Neural cell (in vitro differentiated cells): ENCODE measurements around the gene TIMM23. TPM values are rescaled to one million over a fixed set of nuclear protein-coding genes. Genes with fewer than 3 reads are reported as not detected.

ENCODE experiments used
- H2AFZ ChIP-seq: fragments of 200-600, 300-800 bp; sonication (generic), shearing (Covaris generic); 2 replicates; pipeline ENCODE4 v1.6.0; 2014; ENCODE audit warnings: low read depth, mild to moderate bottlenecking, antibody characterized with exemption, low read length, moderate library complexity
- H3F3A ChIP-seq: fragments of 200-600 bp; shearing (Covaris generic); 2 replicates; pipeline ENCODE4 v1.6.1; 2016; ENCODE audit warnings: mild to moderate bottlenecking, moderate library complexity, mixed read lengths, antibody characterized with exemption, low read length; ENCODE audit not compliant: insufficient read depth, poor library complexity, severe bottlenecking
- H3K27ac ChIP-seq: fragments of 200-600, 300-800 bp; sonication (generic), shearing (Covaris generic); 2 replicates; pipeline ENCODE4 v1.5.1; 2014; ENCODE audit warnings: mild to moderate bottlenecking, low read length, moderate library complexity
- H3K27me3 ChIP-seq: fragments of 300-800, 200-600 bp; sonication (generic), shearing (Covaris generic); 2 replicates; pipeline ENCODE4 v1.6.0; 2014; ENCODE audit warnings: mild to moderate bottlenecking, low read depth, low read length, moderate library complexity; ENCODE audit not compliant: insufficient read depth
- H3K36me3 ChIP-seq: fragments of 300-800, 200-600 bp; sonication (generic), shearing (Covaris generic); 2 replicates; pipeline ENCODE4 v1.5.1; 2014; ENCODE audit warnings: mild to moderate bottlenecking, antibody characterized with exemption, low read length, moderate library complexity; ENCODE audit not compliant: insufficient read depth
- H3K4me2 ChIP-seq: fragments of 300-800, 200-600 bp; sonication (generic), shearing (Covaris generic); 2 replicates; pipeline ENCODE4 v1.6.0; 2014; ENCODE audit warnings: mild to moderate bottlenecking, low read length
- H3K4me3 ChIP-seq: fragments of 300-800, 200-600 bp; sonication (generic), shearing (Covaris generic); 2 replicates; pipeline ENCODE4 v1.5.1; 2014; ENCODE audit warnings: mild to moderate bottlenecking, low read length, moderate library complexity
- H3K79me2 ChIP-seq: fragments of 200-600 bp; shearing (Covaris generic); replicated peaks from 2 replicates; pipeline ENCODE4 v1.6.0; 2014; ENCODE audit warnings: mild to moderate bottlenecking, low read length, moderate library complexity; ENCODE audit not compliant: insufficient read depth
- H3K9ac ChIP-seq: fragments of 300-800, 200-600 bp; sonication (generic), shearing (Covaris generic); 2 replicates; pipeline ENCODE4 v1.6.1; 2016; ENCODE audit warnings: mild to moderate bottlenecking, low read length, mixed read lengths
- H3K9me2 ChIP-seq: fragments of 200-600 bp; shearing (Covaris generic); 2 replicates; pipeline ENCODE4 v1.6.1; 2016; ENCODE audit warnings: mild to moderate bottlenecking, low read length, mixed read lengths; ENCODE audit not compliant: insufficient read depth
- H3K9me3 ChIP-seq: fragments of 200-600, 300-800 bp; sonication (generic), shearing (Covaris generic); 2 replicates; pipeline ENCODE4 v1.6.1; 2016; ENCODE audit warnings: mild to moderate bottlenecking, mixed run types, low read length, moderate library complexity, mixed read lengths
- H4K20me1 ChIP-seq: fragments of 200-600 bp; shearing (Covaris generic); 2 replicates; pipeline ENCODE4 v1.6.1; 2016; ENCODE audit warnings: mild to moderate bottlenecking, mixed run types; ENCODE audit not compliant: insufficient read depth
- CTCF ChIP-seq: fragments of 450-650 bp; IDR thresholded peaks from 2 replicates; pipeline ENCODE4 v1.5.1; 2014; ENCODE audit warnings: antibody characterized with exemption, mild to moderate bottlenecking, moderate library complexity; ENCODE audit not compliant: poor library complexity, severe bottlenecking
- EP300 ChIP-seq: fragments of 450-650 bp; conservative IDR thresholded peaks from 2 replicates; pipeline ENCODE4 v1.6.1; 2014; ENCODE audit warnings: antibody characterized with exemption, mild to moderate bottlenecking, moderate library complexity; ENCODE audit not compliant: poor library complexity, severe bottlenecking
- EZH2 ChIP-seq: fragments of 200-600, 300-800 bp; shearing (Covaris generic), sonication (generic); IDR thresholded peaks from 2 replicates; pipeline ENCODE4 v1.6.1; 2014; ENCODE audit warnings: antibody characterized with exemption, low read length, borderline replicate concordance, mild to moderate bottlenecking; ENCODE audit not compliant: insufficient read depth, poor library complexity, severe bottlenecking
- MXI1 ChIP-seq: fragments of 450-650 bp; conservative IDR thresholded peaks from 2 replicates; pipeline ENCODE4 v1.6.1; 2014; ENCODE audit warnings: antibody characterized with exemption, mild to moderate bottlenecking; ENCODE audit not compliant: poor library complexity, severe bottlenecking
- POLR2AphosphoS5 ChIP-seq: IDR thresholded peaks from 2 replicates; pipeline ENCODE4 v1.6.1; 2012
- RAD21 ChIP-seq: fragments of 450-650 bp; conservative IDR thresholded peaks from 2 replicates; pipeline ENCODE4 v1.6.1; 2014; ENCODE audit warnings: antibody characterized with exemption, mild to moderate bottlenecking, moderate library complexity
- SMC3 ChIP-seq: fragments of 450-650 bp; conservative IDR thresholded peaks from 2 replicates; pipeline ENCODE4 v1.6.1; 2014; ENCODE audit warnings: antibody characterized with exemption, mild to moderate bottlenecking, moderate library complexity; ENCODE audit not compliant: poor library complexity
- TAF1 ChIP-seq: IDR thresholded peaks from 2 replicates; pipeline ENCODE4 v1.6.1; 2012; ENCODE audit warnings: low read depth
- polyA plus RNA-seq: library from polyadenylated mRNA; depleted of rRNA; stranded (reverse); fragments of >200 nt; gene quantifications from 2 replicates; pipeline ENCODE4 v1.2.3, GENCODE V29; 2014
- TF ChIP-seq, protein P1 (sequence below): IDR thresholded peaks from 2 replicates; pipeline ENCODE4 v1.6.1; 2012; ENCODE audit warnings: borderline replicate concordance

Gene TIMM23
- polyA plus RNA-seq, 1 donor from 2014 or later, result 67.0 TPM

GRCh38 chr10:46035923-46036849 is 63.9 kb downstream of the TIMM23 start:
- no peaks in the 10 kb centered on the region for H3F3A ChIP-seq
- H3K27ac ChIP-seq, result no peak overlapping the region
- TF ChIP-seq RAD21, result no peak
- TF ChIP-seq, protein P1, sequence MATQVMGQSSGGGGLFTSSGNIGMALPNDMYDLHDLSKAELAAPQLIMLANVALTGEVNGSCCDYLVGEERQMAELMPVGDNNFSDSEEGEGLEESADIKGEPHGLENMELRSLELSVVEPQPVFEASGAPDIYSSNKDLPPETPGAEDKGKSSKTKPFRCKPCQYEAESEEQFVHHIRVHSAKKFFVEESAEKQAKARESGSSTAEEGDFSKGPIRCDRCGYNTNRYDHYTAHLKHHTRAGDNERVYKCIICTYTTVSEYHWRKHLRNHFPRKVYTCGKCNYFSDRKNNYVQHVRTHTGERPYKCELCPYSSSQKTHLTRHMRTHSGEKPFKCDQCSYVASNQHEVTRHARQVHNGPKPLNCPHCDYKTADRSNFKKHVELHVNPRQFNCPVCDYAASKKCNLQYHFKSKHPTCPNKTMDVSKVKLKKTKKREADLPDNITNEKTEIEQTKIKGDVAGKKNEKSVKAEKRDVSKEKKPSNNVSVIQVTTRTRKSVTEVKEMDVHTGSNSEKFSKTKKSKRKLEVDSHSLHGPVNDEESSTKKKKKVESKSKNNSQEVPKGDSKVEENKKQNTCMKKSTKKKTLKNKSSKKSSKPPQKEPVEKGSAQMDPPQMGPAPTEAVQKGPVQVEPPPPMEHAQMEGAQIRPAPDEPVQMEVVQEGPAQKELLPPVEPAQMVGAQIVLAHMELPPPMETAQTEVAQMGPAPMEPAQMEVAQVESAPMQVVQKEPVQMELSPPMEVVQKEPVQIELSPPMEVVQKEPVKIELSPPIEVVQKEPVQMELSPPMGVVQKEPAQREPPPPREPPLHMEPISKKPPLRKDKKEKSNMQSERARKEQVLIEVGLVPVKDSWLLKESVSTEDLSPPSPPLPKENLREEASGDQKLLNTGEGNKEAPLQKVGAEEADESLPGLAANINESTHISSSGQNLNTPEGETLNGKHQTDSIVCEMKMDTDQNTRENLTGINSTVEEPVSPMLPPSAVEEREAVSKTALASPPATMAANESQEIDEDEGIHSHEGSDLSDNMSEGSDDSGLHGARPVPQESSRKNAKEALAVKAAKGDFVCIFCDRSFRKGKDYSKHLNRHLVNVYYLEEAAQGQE, result no peak
- TF ChIP-seq EZH2, result no peak
- TF ChIP-seq MXI1, result no peak
- TF ChIP-seq EP300, result no peak
- TF ChIP-seq TAF1, result no peak
- H3K36me3 ChIP-seq, result no peaks in the 10 kb centered on the region
- no peak overlapping the region for H2AFZ ChIP-seq
- H3K9me3 ChIP-seq, result no peaks in the 10 kb centered on the region
- H4K20me1 ChIP-seq, result no peaks in the 10 kb centered on the region
- H3K79me2 ChIP-seq, result no peaks in the 10 kb centered on the region
- no peak overlapping the region for H3K9ac ChIP-seq
- no peaks in the 10 kb centered on the region for H3K27me3 ChIP-seq
- H3K4me2 ChIP-seq, result no peak overlapping the region
- H3K9me2 ChIP-seq, result no peaks in the 10 kb centered on the region
- no peak overlapping the region for H3K4me3 ChIP-seq

DNA sequence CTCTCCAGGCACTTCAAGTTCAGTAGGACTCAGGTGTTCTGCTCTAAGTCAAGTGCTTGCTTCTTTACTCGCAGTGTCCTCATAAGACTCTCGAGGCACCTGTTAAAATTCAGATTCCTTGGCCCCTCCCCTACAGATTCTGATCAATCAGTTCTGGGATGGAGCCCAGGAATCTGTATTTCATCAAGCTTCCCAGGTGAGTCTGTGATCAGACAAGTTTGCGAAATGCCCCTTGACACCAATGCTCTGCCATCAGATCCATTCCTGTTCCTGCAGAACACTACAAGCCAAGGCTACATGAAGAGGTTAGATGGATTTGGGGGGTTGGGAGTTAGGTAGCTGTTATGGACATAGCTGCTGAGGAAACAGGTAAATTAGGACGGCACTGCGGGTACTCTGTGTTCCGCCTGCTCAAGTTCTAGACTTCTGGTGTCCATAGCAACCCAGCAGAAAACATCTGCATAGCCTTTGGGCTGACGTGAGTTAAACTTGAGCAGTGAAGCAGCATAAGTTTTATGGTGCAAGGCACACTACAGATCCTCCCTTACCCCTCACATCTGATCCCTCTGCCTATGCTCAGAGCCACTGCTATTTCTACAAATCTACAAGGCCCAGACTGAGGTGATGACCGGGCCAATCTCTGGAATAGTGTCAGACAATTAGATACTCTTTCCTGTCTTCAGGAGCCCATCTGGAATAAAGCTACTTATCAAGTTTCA is 65.0 kb downstream of the TIMM23 start:
- Histone ChIP-seq H3K9me2 (no peaks in the 10 kb centered on the region), H4K20me1 (no peaks in the 10 kb centered on the region), H3K36me3 (no peaks in the 10 kb centered on the region), H3K9ac (no peak overlapping the region), H3K4me2 (no peak overlapping the region), H3K27me3 (no peaks in the 10 kb centered on the region), H3F3A (no peaks in the 10 kb centered on the region), H3K9me3 (no peaks in the 10 kb centered on the region), H3K79me2 (no peaks in the 10 kb centered on the region), H2AFZ (no peak overlapping the region), H3K4me3 (no peak overlapping the region), H3K27ac (no peak overlapping the region)
- TF ChIP-seq POLR2AphosphoS5 (no peak), CTCF (no peak), EZH2 (no peak), TAF1 (no peak), SMC3 (no peak), RAD21 (no peak), EP300 (no peak), MXI1 (no peak)
- TF ChIP-seq, protein P1, result no peak
